Right lobe of liver (tissue), 4 donors: ENCODE data around the gene IRF2BP2.

Experiments used
- POLR2A ChIP-seq: fragments of 450-650 bp; IDR thresholded peaks from one replicate; pipeline ENCODE4 v1.6.1; 2017; ENCODE audit warnings: antibody characterized with exemption, mild to moderate bottlenecking
- TF ChIP-seq, protein P1 (sequence below), 4 donors: fragments of 200-600 bp in 3 of 4; fragments of 450-650 bp in 1 of 4; IDR thresholded peaks; one replicate each; pipeline versions ENCODE4 v1.5.1 to v1.8.0; 2016 to 2022; ENCODE audit warnings: antibody characterized with exemption in 4 of 4, mild to moderate bottlenecking in 2 of 4
- donor health status: DM: no; HTN: no; CAD: no.
- donor health status: DM: no; HTN: no; CAD: no.
- donor health status: DM: no; HTN: yes; CAD: no.

DNA sequence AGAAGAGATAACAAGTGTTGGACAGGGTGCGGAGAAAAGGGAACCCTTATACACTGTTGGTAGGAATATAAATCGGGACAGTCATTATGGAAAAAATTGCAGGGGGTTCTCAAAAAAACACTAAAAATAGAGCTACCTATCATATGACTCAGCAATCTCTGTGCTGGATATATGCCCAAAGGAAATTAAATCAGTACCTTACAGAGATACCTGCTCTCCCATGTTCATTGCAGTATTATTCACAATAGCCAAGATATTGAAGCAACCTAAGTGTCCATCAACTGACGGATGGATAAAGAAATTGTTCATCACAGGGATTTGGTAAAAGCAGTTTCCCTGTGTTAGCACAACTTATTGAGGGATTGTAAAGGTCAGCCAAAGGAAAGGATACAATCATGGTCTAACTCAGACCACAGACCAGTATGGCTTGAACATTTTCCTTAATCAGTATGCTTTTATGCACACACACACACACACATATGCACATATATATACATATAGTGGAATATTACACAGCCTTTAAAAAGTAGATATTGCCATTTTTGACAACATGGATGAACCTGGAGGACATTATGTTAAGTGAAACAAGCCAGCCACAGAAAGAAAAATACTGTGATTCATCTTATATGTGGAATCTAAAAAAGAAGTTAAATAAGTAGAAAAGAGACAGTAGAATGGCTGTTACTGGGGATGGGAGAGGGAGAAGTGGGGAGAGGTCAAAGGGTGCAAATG is 44.2 kb upstream of the IRF2BP2 start:
- TF ChIP-seq, protein P1, sequence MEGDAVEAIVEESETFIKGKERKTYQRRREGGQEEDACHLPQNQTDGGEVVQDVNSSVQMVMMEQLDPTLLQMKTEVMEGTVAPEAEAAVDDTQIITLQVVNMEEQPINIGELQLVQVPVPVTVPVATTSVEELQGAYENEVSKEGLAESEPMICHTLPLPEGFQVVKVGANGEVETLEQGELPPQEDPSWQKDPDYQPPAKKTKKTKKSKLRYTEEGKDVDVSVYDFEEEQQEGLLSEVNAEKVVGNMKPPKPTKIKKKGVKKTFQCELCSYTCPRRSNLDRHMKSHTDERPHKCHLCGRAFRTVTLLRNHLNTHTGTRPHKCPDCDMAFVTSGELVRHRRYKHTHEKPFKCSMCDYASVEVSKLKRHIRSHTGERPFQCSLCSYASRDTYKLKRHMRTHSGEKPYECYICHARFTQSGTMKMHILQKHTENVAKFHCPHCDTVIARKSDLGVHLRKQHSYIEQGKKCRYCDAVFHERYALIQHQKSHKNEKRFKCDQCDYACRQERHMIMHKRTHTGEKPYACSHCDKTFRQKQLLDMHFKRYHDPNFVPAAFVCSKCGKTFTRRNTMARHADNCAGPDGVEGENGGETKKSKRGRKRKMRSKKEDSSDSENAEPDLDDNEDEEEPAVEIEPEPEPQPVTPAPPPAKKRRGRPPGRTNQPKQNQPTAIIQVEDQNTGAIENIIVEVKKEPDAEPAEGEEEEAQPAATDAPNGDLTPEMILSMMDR (IDR thresholded peaks at IDR 0.05) = no peak
- no peak for TF ChIP-seq POLR2A
